K562 (cell line): Measurements from ENCODE around the gene RNF214.

Source experiments
- ATF3 ChIP-seq, 2 experiments: fragments of 450-650 bp in 1 of 2; sonication (generic) in 1 of 2; formaldehyde crosslinking in 1 of 2; IDR thresholded peaks in 1 of 2; conservative IDR thresholded peaks in 1 of 2; 2 replicates each; pipeline versions ENCODE4 v1.6.1 to v1.8.1; 2016 to 2023; ENCODE audit warnings: mild to moderate bottlenecking in 2 of 2, moderate library complexity in 2 of 2, inconsistent platforms in 1 of 2, missing genetic modification reagents in 1 of 2
- CEBPB ChIP-seq: fragments of 450-650 bp; IDR thresholded peaks from 2 replicates; pipeline ENCODE4 v1.6.1; 2016; ENCODE audit warnings: missing genetic modification characterization, missing compliant biosample characterization
- CTCF ChIP-seq, 3 experiments: IDR thresholded peaks in 2 of 3; conservative IDR thresholded peaks in 1 of 3; 2 replicates each; pipeline ENCODE4 v1.5.1; 2011 to 2012; ENCODE audit warnings: low read length in 3 of 3, mild to moderate bottlenecking in 3 of 3, control low read depth in 2 of 3, improper control_type of control experiment in 1 of 3, inconsistent platforms in 1 of 3, low read depth in 1 of 3, mixed read lengths in 1 of 3, moderate library complexity in 1 of 3; ENCODE audit not compliant: insufficient read depth in 2 of 3
- DPF2 ChIP-seq: fragments of 450-650 bp; IDR thresholded peaks from 2 replicates; pipeline ENCODE4 v1.6.1; 2016
- ETV6 ChIP-seq, 3 experiments: fragments of 150-350 bp in 1 of 3; sonication (generic) in 1 of 3; formaldehyde crosslinking in 1 of 3; IDR thresholded peaks; 2 replicates each; pipeline versions ENCODE4 v1.6.1 to v1.8.0; 2014 to 2022; ENCODE audit warnings: borderline replicate concordance in 2 of 3, low read depth in 2 of 3, antibody characterized with exemption in 1 of 3, low read length in 1 of 3, mild to moderate bottlenecking in 1 of 3, missing genetic modification reagents in 1 of 3
- EZH2 ChIP-seq: IDR thresholded peaks from 2 replicates; pipeline ENCODE4 v1.6.1; 2012; ENCODE audit warnings: low read depth, mild to moderate bottlenecking, inconsistent platforms, low read length, borderline replicate concordance
- GTF2B ChIP-seq: IDR thresholded peaks from 2 replicates; pipeline ENCODE4 v1.6.1; 2011; ENCODE audit not compliant: insufficient read length; ENCODE audit errors: extremely low read depth
- HCFC1 ChIP-seq: IDR thresholded peaks from 2 replicates; pipeline ENCODE4 v1.6.1; 2012; ENCODE audit warnings: low read depth, low read length, improper control_type of control experiment
- JUN ChIP-seq, 2 experiments: sonication (generic) in 1 of 2; formaldehyde crosslinking in 1 of 2; IDR thresholded peaks; 2 replicates each; pipeline versions ENCODE4 v1.6.1 to v1.8.0; 2012 to 2022; ENCODE audit warnings: borderline replicate concordance in 2 of 2, mild to moderate bottlenecking in 2 of 2, improper control_type of control experiment in 1 of 2, low read depth in 1 of 2, low read length in 1 of 2, missing genetic modification reagents in 1 of 2
- PCBP1 ChIP-seq: fragments of 200-400 bp; formaldehyde crosslinking; IDR thresholded peaks from 2 replicates; pipeline ENCODE4 v1.6.1; 2018; ENCODE audit warnings: mild to moderate bottlenecking, low read depth, low read length; ENCODE audit not compliant: poor library complexity, severe bottlenecking
- POLR2A ChIP-seq: fragments of 450-650 bp; conservative IDR thresholded peaks from 2 replicates; pipeline ENCODE4 v1.6.1; 2016
- RNF2 ChIP-seq: sonication (generic); IDR thresholded peaks from 2 replicates; pipeline ENCODE4 v1.6.1; 2016
- ZNF274 ChIP-seq: IDR thresholded peaks from 2 replicates; pipeline ENCODE4 v1.6.1; 2011; ENCODE audit warnings: low read depth, mild to moderate bottlenecking, low read length, moderate library complexity, borderline replicate concordance
- TF ChIP-seq, protein P1 (sequence below), 2 experiments: fragments of 450-650 bp; formaldehyde crosslinking in 1 of 2; IDR thresholded peaks; 2 replicates each; pipeline versions ENCODE4 v1.4.0 to v1.6.1; 2014 to 2020; ENCODE audit warnings: mild to moderate bottlenecking in 2 of 2, borderline replicate concordance in 1 of 2, low read depth in 1 of 2

GRCh38 chr11:117249571-117249970 is 17.1 kb downstream of the RNF214 start:
- no peak for TF ChIP-seq JUN (IDR thresholded peaks at IDR 0.05; ENCODE audit: borderline replicate concordance, low read depth, low read length)
- no peak for TF ChIP-seq JUN (CRISPR knock-in tag; IDR thresholded peaks at IDR 0.05; ENCODE audit: borderline replicate concordance)
- no peak for TF ChIP-seq CTCF (IDR thresholded peaks at IDR 0.05 in 2 of 3, conservative IDR thresholded peaks at IDR 0.05 in 1 of 3; ENCODE audit: insufficient read depth in 2 of 3, low read depth in 1 of 3, low read length in 3 of 3)
- no peak for TF ChIP-seq CEBPB
- no peak for TF ChIP-seq POLR2A
- TF ChIP-seq ZNF274 = no peak
- no peak for TF ChIP-seq HCFC1
- no peak for TF ChIP-seq ATF3 (IDR thresholded peaks at IDR 0.05)
- TF ChIP-seq ATF3 (CRISPR knock-in tag; conservative IDR thresholded peaks at IDR 0.05) = no peak
- no peak for TF ChIP-seq ETV6 (IDR thresholded peaks at IDR 0.05; ENCODE audit: borderline replicate concordance in 1 of 2, low read depth in 2 of 2, low read length in 1 of 2)
- no peak for TF ChIP-seq ETV6 (CRISPR knock-in tag; IDR thresholded peaks at IDR 0.05; ENCODE audit: borderline replicate concordance)
- TF ChIP-seq RNF2 = no peak
- no peak for TF ChIP-seq DPF2
- no peak for TF ChIP-seq GTF2B
- TF ChIP-seq, protein P1, sequence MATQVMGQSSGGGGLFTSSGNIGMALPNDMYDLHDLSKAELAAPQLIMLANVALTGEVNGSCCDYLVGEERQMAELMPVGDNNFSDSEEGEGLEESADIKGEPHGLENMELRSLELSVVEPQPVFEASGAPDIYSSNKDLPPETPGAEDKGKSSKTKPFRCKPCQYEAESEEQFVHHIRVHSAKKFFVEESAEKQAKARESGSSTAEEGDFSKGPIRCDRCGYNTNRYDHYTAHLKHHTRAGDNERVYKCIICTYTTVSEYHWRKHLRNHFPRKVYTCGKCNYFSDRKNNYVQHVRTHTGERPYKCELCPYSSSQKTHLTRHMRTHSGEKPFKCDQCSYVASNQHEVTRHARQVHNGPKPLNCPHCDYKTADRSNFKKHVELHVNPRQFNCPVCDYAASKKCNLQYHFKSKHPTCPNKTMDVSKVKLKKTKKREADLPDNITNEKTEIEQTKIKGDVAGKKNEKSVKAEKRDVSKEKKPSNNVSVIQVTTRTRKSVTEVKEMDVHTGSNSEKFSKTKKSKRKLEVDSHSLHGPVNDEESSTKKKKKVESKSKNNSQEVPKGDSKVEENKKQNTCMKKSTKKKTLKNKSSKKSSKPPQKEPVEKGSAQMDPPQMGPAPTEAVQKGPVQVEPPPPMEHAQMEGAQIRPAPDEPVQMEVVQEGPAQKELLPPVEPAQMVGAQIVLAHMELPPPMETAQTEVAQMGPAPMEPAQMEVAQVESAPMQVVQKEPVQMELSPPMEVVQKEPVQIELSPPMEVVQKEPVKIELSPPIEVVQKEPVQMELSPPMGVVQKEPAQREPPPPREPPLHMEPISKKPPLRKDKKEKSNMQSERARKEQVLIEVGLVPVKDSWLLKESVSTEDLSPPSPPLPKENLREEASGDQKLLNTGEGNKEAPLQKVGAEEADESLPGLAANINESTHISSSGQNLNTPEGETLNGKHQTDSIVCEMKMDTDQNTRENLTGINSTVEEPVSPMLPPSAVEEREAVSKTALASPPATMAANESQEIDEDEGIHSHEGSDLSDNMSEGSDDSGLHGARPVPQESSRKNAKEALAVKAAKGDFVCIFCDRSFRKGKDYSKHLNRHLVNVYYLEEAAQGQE (IDR thresholded peaks at IDR 0.05; ENCODE audit: borderline replicate concordance) = no peak
- TF ChIP-seq, protein P1 (CRISPR knock-in tag; IDR thresholded peaks at IDR 0.05; ENCODE audit: low read depth) = no peak
- TF ChIP-seq EZH2 = no peak
- no peak for TF ChIP-seq PCBP1
